Left ventricle myocardium inferior (tissue), 1 donor: ENCODE data around the gene FAU. TPM values are rescaled to one million over a fixed set of nuclear protein-coding genes. Genes with fewer than 3 reads are reported as not detected.
A peak's percentile ranks its signal among the peaks of the same experiment; 100 is the strongest.

Source experiments
- DNase-seq: peaks from one replicate; pipeline ENCODE4 v3.0.0-alpha.2; 2020
- H3K27ac ChIP-seq: fragments of 200-600 bp; replicated peaks from 2 replicates; pipeline ENCODE4 v1.8.0; 2021
- H3K27me3 ChIP-seq: fragments of 200-600 bp; 2 replicates; pipeline ENCODE4 v1.8.0; 2021; ENCODE audit warnings: low read depth
- H3K36me3 ChIP-seq: fragments of 200-600 bp; 2 replicates; pipeline ENCODE4 v1.8.0; 2021
- H3K4me1 ChIP-seq: fragments of 200-600 bp; 2 replicates; pipeline ENCODE4 v1.8.0; 2021
- H3K4me3 ChIP-seq: fragments of 200-600 bp; 2 replicates; pipeline ENCODE4 v1.8.0; 2021; ENCODE audit warnings: mild to moderate bottlenecking, moderate library complexity
- H3K9me3 ChIP-seq: fragments of 200-600 bp; replicated peaks from 2 replicates; pipeline ENCODE4 v1.8.0; 2021
- CTCF ChIP-seq: fragments of 200-600 bp; IDR thresholded peaks from 2 replicates; pipeline ENCODE4 v1.8.0; 2021; ENCODE audit warnings: antibody characterized with exemption, mild to moderate bottlenecking, borderline replicate concordance
- intact Hi-C: fragments of 100-400 bp; cut with micrococcal nuclease; formaldehyde crosslinking; loops from one replicate; pipeline ENCODE4 v1.11.0; 2022
- long read RNA-seq: library from polyadenylated mRNA; unstranded; transcript quantifications from one replicate; pipeline ENCODE4 v2.0.0, GENCODE V29; 2021
- total RNA-seq: library from RNA; stranded (reverse); fragmentation: NEBNext Ultra II Directional; extraction: Animal tissue kit (Norgen Biotek cat#: 25700); gene quantifications from one replicate; pipeline ENCODE4 v1.2.1, GENCODE V29; 2021
- donor health status: DM: no; HTN: yes; CAD: no; lungs with severe emphysema.

The FAU gene
- 629 TPM for total RNA-seq
- long read RNA-seq, transcript FAU-208 (1 exons, 1,484 nt) = minor isoform, 5 of 277 reads
- long read RNA-seq, transcript FAU-207 (5 exons, 847 nt) = major isoform, 266 of 277 reads
- long read RNA-seq, partial matches to known transcripts = 2 of 277 reads
- long read RNA-seq, other reads (novel, unspliced or antisense) = 1 of 277 reads

GRCh38 chr11:65121865-65122696 is at the start of gene FAU, which contains the start of gene MRPL49:
TSS of gene FAU (minus strand) at chr11:65122134. CDS start at chr11:65121813, 321 bp downstream.
TSS of gene MRPL49 (plus strand) at chr11:65122321. CDS start at chr11:65122347, 26 bp downstream.
- peaks cover 48% of the 10 kb centered on the region for H3K4me1 ChIP-seq
- peaks cover 65% of the 10 kb centered on the region for H3K36me3 ChIP-seq
- DNase-seq = peak; percentile 98
- H3K27ac ChIP-seq = peak within 1 kb of the TSS; percentile 92
- TF ChIP-seq CTCF = no peak
- intact Hi-C loops = no loop called here
- no peaks in the 10 kb centered on the region for H3K27me3 ChIP-seq
- no peaks in the 10 kb centered on the region for H3K9me3 ChIP-seq
- H3K4me3 ChIP-seq = peak within 1 kb of the TSS; percentile 92

GRCh38 chr11:65170058-65170534 is 48.2 kb upstream of the FAU start, which contains the start of gene SPDYC:
TSS of gene SPDYC (plus strand) at chr11:65170233. CDS start at chr11:65171358, 1,125 bp downstream.
- no peaks in the 10 kb centered on the region for H3K9me3 ChIP-seq
- no peak within 1 kb of the TSS for H3K27ac ChIP-seq
- no peak for DNase-seq
- H3K4me3 ChIP-seq = no peak within 1 kb of the TSS
- intact Hi-C loops = no loop called here
- no peaks in the 10 kb centered on the region for H3K27me3 ChIP-seq
- no peak for TF ChIP-seq CTCF
- no peaks in the 10 kb centered on the region for H3K36me3 ChIP-seq
- H3K4me1 ChIP-seq = no peaks in the 10 kb centered on the region

GRCh38 chr11:65169164-65169641 is 47.3 kb upstream of the FAU start:
- TF ChIP-seq CTCF = no peak
- Histone ChIP-seq H3K4me1 (no peaks in the 10 kb centered on the region), H3K4me3 (no peak overlapping the region), H3K27me3 (no peaks in the 10 kb centered on the region), H3K9me3 (no peaks in the 10 kb centered on the region), H3K36me3 (no peaks in the 10 kb centered on the region), H3K27ac (no peak overlapping the region)
- no peak for DNase-seq
- intact Hi-C loops = no loop called here

DNA sequence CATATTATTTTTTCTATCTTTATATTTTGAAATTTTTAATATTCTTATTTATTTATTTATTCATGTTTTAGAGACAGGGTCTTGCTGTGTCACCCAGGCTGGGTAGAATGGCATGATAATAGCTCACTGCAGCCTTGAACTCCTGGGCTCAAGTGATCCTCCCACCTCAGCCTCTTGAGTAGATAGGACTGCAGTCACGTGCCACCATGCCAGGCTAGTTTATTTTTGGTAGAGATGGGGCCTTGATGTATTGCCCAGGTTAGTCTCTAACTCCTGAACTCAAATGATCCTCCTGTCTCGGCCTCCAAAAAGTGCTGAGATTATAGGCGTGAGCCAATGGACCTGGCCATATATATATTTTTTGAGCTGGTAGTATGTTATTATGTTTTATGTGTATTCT is 45.7 kb upstream of the FAU start:
- no peak overlapping the region for H3K27ac ChIP-seq

More for the DNA sequence above, 45.7 kb upstream of the FAU start:
- intact Hi-C loops = no loop called here
- TF ChIP-seq CTCF = no peak
- H3K4me3 ChIP-seq = no peak overlapping the region
- no peaks in the 10 kb centered on the region for H3K4me1 ChIP-seq
- H3K9me3 ChIP-seq = no peaks in the 10 kb centered on the region
- H3K36me3 ChIP-seq = no peaks in the 10 kb centered on the region
- no peak for DNase-seq
- H3K27me3 ChIP-seq = no peaks in the 10 kb centered on the region
